HG02852 (cell line): Measurements from ENCODE around the gene GALNT17.

Experiments
- ATAC-seq: cut with Tn5 transposase; IDR thresholded peaks from one replicate; pipeline ENCODE4 v1.9.1; 2021; ENCODE audit warnings: mild to moderate bottlenecking, moderate library complexity; ENCODE audit not compliant: unreplicated experiment

GALNT17 gene

DNA sequence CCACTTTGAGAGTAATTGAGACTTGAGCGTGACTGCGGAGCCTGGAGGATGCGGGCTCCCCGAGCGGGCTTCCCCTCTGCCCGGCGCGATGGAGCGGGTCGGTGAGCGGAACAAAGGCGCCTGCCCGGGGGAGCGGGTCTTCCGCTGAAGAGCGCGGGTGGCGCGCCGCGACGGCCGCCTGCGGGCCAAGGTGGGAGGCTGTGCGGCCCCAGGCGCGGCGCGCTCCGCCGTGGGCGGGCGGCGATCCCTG is at the start of gene GALNT17:
GALNT17 (plus strand) TSS at position 18 of the 250 bp plus-strand sequence.
- no peak for ATAC-seq

DNA sequence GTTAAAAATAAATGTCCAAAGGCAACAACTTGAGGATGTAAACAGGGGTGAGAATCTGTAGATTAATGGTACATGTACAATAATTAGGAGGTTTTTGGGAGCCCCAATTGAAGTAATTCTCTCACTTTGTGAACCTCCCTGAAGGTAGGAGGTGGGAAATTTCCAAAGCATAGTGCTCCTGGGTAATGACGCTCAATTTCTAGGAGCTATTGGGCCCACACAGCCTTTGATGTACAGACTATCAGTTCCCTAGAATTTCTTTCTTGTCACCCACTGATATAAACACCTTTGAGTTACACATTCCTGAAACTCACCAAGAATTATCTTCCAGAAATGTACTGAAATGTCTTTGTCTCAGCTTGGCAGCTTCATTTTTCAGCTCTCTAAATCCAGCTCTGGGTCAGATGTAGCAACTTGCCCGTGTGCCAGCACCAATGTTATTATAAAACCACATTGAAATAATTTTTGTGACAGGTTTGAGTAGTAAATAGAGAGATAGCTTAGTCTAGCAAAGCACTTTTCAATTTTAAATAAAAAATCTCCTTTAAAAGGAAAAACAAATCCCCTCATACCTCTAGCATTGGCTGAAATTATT is 36.6 kb upstream of the GALNT17 start:
- no peak for ATAC-seq

DNA sequence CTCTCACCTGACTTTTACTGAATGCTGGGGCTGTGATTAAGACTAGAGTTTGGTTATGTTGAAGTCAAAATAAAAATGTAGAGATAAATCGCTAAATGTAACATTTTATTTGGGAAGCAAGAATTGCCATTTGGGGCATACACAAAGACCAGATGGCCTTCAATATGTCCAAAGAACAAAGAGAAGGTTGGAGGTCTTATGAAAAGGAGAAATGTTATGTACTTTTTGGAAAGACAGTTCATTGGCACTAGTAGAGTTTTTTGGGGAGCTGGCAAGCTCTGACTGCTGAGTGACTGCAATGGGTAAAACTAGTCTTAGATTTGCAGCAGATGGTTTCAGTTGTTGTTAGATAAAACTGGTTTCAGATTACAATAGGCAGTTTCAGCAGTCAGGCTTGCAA is 35.6 kb upstream of the GALNT17 start:
- no peak for ATAC-seq

DNA sequence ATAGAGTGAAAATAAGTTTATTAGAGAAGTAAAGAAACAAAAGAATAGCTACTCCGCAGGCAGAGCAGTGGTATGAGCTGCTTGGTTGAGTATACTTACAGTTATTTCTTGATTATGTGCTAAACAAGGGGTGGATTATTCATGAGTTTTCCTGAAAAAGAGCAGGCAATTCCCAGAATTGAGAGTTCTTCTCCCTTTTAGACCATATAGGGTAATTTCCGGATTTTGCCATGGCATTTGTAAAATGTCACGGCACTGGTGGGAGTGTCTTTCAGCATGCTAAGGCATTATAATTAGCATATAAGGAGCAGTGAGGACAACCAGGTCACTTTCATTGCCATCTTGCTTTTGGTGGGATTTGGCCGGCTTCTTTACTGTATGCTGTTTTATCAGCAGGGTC is 25.7 kb upstream of the GALNT17 start:
- no peak for ATAC-seq

DNA sequence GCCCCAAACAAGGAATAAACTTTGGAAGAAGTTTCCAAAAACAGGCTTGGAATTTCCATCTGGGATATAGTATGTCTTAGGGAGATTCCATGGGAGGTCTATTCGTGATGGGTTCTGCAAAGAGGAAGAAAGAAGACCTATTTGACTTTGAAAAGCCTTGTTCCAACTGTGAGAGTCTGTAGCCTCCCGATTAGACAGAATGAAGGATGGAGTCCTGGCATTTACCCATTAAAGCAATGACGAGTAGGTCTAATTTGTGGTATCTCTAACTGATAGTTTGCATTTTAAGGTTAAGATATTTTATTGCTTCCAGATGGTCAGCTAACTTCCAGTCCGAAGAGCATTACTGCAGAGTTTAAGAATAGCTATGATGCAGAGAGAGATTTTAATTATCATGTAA is 19.5 kb upstream of the GALNT17 start:
- no peak for ATAC-seq

DNA sequence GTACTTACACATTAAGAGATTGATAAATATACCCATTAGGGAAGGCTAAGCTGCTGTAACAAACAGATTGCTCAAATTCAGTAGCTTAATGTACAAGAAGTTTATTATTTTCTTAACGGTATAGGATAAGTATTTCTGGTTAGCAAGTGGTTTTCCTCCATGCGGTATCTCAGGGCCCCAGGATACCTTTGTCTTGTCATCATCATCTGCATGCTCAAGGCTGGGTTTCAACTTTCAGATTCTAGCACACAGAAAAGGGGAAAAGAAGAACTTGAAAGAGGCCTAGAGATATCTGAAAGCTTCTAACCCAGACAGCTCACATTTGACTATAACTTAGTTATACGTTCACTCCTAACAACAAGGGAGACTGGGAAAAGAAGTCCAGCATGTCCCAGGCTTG is 11.8 kb upstream of the GALNT17 start:
- no peak for ATAC-seq

DNA sequence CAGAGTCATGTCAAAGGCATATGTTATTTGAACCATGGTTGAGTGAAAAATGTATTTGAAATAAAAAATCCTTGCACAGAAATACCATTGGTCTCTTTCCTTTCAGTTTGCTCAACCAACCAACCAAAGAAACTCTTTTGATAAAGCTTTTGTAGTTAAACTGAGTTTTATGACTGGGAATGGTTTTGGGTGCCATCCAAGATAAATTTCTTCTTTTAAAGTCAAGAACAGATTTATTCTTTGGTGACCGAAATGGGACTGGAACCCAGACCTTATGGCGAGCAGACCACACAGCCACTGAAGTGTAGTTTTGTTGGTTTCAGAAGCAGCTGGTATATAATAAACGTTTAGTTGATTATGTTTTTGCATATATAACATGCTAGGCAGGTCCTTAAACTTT is 2.8 kb upstream of the GALNT17 start:
- ATAC-seq = no peak

DNA sequence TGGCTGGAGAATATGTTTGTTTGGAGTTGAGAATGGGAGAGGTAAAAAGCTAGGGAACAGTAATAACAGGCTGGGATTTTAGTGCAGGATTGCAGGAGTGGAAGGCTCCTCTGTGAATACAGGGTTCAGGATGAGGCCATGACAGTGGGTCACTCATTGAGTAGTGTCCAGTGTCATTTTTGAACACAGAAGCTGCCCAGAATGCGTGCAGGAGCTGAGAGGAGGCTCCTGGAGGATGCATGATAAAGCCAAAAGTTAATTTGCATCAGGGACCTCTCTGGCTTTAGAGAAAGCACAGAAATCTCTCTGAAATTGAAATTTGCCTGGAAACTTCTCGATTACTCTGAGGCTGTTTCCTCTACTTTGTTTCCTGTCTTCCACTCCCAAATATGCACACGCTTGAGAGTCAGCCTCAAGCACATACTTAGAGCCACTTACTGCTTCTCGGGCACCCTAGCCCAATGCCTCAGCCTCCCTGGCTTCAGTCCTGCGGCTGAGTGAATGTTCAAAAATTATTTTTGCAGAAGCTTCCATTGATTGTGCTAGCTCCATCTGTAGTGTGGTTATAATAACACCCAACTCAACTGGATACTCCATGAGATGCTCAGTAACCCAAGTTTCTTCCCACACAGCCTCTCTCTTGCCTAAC is 1.8 kb upstream of the GALNT17 start:
- no peak for ATAC-seq

DNA sequence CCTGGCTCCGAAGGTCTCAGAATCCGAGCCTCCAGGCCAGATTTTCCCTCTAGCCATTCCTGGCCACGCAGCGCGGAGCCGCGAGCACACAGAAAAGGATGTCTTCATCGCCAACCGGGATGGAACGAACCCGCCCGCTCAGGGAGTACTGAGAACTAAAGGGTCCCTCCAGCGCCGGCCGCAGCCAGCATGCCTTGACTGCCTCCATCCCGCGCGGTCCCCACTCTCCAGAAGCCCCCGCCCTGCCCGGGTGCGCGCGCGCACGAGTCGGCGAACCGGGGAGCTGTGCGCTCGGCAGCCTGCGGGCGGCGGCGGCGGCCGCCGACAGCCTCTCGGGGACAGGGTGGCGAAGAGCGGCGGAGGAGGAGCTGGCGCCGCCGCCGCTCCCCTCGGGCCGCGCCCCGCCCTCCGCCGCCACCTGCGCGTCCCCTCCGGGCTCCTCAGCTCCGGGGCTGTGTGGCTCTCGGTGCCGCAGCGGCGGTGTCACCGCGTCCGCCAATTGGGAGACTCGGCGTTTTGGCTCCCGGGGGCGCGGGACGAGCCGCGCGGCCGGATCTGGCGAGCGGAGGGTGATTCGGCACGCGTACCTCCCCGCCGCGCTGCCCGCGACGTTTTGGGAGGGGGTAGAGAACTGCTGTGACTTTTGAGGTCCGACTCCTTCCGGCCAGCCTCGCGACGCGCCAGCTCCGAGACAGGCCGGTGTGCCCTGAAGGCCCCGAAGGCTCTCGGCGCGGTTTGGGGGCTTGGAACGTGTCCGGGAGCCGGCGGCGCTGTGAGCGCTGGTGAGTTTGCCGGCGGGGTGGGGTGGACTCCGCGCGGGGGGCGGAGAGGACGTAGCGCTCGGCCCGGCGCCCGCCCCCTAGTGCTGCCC is 453 bp upstream of the GALNT17 start:
- no peak for ATAC-seq

DNA sequence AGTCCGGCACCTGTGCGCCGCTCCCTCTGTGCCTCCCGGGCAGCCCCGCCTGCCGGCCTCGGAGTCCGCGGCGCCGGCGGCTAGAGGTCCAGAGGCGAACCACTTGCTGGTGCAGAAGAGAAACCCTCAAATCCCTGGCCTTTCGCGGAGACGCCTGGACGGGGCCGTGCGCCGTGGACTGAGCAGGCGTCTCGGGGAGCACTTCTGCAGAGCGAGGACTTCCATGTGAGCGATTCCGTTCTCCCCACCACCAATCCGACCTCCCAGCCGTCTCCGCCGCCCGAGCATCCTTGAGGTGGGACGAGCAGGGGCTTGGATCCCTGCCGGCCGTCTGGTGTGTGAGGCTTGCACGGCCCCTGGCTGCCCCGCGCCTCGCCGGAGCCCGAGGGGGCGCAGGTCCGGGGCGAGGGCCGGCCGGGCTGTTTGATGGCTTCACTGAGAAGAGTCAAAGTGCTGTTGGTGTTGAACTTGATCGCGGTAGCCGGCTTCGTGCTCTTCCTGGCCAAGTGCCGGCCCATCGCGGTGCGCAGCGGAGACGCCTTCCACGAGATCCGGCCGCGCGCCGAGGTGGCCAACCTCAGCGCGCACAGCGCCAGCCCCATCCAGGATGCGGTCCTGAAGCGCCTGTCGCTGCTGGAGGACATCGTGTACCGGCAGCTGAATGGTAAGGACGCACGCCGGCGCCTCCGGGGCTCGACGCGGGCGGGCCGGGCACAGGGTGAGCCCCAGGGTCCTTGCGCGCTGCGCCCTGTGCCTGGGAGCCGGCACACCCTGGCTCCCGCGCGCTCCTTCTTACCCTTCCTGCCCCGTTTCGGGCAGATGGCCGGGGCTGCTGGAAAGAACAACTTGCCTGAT is 660 bp downstream of the GALNT17 start:
- no peak for ATAC-seq

DNA sequence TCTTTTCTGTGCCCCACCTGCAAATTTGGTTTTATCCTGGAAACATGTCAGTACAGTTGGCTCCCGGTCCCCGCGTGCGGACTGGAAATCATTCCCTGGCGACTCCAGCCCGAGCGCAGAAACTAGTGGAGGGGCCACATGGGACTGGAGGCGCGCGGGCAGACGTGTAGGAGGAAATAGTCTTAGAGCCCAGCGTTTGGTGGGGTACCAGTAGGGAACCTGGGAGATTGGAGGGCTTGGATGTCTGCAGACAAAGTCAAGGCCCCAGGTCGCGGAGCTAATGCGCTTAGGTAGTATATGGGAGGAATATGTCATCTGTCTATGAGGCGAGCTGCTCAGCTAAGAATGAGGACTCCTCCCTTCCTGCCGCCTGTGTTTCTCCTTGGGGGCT is 1.3 kb downstream of the GALNT17 start:
- no peak for ATAC-seq

DNA sequence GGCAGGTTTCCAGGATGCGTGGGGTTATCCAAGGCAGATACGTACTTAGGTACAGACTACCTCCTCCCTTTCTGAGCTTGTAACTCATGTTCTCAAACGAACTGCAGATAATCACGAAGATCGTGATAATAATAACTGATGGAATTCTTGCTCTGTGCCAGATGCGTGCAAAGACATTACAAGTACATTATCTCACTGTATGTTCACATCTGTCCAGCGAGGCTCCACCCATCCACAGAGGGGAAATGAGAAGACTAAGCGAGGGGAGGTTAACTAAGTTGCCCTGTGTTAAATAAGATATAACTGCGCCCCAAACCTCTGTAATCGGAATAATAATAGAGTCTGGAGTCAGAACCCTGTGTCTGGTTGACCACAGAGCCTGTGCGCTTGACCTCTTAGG is 1.9 kb downstream of the GALNT17 start:
- ATAC-seq = no peak

DNA sequence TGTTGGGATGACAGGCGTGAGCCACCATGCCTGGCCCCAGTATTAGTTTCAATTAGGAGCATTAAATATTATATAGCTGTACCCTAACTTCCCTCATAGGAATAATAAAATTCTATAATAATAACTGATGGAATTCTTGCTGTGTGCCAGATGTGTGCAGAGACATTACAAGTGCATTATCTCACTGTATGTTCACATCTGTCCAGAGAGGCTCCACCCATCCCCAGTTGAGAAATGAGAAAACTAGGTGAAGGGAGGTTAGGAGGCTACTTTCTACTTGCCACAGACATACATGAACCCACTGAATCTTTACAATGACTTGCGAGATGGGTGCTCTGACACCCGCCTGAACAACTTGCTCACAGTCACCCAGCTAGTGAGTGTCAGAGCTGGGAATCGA is 3.2 kb downstream of the GALNT17 start:
- no peak for ATAC-seq

DNA sequence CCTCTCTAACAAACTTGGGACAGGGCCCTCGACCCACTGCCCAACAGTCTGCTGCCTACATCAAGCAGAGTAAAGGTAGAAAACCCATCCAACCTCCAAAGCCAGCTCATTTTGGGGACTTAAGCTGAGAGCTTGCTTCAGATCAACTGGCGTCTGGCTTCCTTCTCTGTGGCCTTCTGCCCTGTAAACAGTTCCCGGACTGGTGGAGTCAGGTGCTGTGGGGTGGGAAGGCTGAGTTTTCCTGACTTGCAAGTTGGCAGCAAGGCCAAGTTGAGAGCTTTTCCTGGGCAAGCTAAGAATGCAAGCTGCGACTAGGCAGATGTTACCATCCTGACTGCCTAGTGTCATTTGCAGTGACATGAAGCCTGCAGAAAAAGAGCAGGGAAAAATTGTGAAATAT is 3.7 kb downstream of the GALNT17 start:
- no peak for ATAC-seq

DNA sequence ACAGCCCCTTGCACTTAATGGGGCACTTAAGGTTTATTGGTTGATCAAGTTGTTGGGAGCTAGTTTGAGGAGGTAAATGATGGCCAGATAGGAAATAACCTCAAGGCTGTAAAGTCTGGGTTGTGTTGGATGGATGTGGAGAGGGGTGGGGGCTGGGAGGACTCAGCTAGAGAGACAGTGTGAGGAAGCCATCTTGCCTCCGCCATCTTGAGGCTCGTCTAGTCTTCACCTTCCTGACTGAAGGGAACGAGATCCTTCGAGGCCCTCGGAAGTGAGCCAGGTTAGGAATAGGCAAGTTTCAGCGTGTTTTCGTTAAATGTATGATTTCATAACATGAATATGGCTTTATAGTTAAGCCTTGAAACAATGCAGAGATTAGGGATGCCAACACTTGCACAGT is 5.5 kb downstream of the GALNT17 start:
- no peak for ATAC-seq

DNA sequence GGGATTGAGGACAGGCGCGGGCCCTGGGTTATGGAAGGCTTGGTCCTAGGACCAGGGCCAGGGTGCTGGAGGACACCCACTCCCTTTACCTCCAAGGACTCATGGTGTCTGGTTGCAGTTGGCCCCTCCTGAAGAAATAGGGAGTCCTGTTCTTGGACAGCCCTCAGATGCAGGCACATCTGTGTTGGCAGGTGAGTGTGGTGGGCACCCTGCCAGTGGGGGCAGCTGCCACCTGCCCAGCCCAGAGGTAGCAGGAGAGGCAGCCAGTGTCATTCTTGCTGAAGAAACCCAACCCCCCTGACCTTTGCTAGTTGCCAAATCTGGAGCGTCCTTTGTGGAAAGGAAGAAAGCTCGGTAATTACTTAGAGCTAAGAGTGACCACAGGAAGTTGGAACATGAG is 8.3 kb downstream of the GALNT17 start:
- no peak for ATAC-seq

DNA sequence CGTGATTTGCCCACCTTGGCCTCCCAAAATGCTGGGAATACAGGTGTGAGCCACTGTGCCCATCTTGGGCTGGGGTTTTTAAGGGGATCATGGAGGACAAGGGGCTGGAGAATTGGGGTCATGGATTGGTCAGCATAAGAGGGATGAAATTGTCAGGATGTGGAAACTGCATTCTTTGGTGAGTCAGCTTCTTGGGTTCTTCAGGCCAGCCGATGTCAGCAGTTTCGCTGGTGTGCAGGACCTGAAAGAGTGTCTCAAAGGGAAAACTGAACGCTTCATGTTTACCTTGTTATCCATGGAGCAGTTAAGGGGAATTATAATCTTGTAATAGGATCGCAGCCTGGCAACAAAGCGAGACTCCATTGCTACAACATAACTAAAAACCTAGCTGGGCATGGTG is 13.0 kb downstream of the GALNT17 start:
- ATAC-seq = no peak

DNA sequence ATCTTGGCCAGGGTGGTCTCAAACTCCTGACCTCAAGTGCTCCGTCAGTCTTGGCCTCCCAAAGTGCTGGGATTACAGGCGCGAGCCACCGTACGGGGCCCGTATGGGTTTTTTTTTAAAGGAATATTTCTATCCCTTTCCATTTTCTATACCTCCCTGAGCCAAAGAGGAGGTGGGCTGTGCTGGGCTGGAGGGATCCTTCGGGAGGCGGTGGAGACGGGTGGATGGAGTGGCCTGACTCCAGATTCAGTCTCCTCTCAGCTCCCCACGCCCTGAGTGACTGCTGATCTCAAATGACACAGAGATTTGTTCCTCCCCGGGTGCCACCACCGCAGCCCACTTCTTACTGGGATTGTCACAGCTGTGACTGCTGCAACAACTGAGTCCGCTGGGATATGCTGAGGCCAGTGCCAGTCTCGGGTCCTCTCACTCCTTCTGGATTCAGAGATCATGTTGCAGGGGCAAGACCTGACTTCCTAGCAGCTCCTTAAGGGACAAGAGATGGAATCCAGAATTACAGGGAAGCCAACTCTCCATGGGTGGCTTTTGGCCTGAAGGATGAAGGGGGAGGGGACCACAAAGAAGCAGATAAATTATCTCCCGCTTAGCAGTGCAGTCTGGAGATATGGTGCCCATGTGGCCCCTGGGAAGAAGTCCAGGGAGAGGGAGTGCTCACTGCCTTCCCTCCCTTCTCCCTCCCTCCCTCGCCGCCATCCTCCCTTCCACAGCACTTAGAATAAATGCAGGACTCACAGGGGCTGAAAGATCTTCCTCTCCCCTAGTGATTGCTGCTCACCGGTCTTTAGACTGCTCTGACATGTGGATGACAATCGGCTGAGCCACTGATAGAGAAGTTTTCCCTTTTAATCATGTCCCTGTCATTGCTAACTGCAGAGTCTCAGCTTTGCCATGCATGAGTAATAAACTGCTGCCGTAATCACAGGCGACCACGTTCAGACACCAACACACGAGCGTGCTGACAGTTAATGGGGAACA is 14.3 kb downstream of the GALNT17 start:
- ATAC-seq = no peak

DNA sequence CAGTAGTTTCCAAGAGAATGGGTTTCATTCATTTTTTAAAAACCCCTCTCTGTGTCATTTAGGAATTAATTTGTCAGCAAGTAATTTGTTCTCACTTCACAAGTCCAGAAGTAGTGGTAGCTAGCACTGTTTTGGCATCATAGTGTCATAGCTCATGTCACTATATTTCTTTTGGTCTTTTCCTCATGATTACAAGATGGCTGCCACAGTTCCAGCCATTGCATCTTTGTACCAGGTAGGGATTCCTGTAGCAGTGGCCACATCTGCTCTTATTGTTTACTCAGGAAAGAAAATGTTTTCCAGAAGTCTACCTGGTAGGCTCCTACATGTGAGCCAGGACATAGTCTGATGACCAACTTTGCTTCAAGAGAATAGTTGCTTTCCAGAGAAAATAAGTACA is 16.2 kb downstream of the GALNT17 start:
- ATAC-seq = no peak

DNA sequence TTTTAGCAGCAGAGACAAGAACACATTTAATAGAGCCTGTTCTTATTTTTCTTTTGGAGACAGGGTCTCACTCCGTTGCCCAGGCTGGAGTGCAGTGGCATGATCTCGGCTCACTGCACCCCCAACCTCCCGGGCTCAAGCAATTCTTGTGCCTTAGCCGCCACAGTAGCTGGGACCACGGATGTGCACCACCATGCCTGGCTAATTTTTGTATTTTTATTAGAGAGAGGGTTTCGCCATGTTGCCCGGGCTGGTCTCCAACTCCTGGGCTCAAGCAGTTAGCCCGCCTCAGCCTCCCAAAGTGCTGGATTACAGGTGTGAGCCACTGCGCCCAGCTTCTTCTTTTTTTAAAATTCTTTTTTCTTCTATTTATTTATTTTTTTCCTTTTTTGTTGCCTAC is 23.3 kb downstream of the GALNT17 start:
- no peak for ATAC-seq
